ENCODE measurements around the gene IFI27L1.

The IFI27L1 gene

GRCh38 chr14:94115058-94115591, 34.0 kb downstream of the IFI27L1 start:
- DNase-seq = no peak

- no peak for DNase-seq
Measured at GRCh38 chr14:94115631-94116030, 34.5 kb downstream of the IFI27L1 start.

GRCh38 chr14:94116701-94117100, 35.6 kb downstream of the IFI27L1 start:
- no peak for DNase-seq

- no peak for DNase-seq
Measured at GRCh38 chr14:94117856-94118255, 36.7 kb downstream of the IFI27L1 start.

- no peak for DNase-seq
Measured at GRCh38 chr14:94119071-94119470, 38.0 kb downstream of the IFI27L1 start.

- no peak for DNase-seq
Measured at GRCh38 chr14:94120667-94121340, 39.7 kb downstream of the IFI27L1 start.

- no peak for DNase-seq
Measured at GRCh38 chr14:94121485-94121884, 40.4 kb downstream of the IFI27L1 start.

- no peak for DNase-seq
Measured at GRCh38 chr14:94122438-94122837, 41.3 kb downstream of the IFI27L1 start.

- DNase-seq = no peak
Measured at GRCh38 chr14:94123296-94123695, 42.2 kb downstream of the IFI27L1 start.

- no peak for DNase-seq
Measured at GRCh38 chr14:94123868-94124267, 42.8 kb downstream of the IFI27L1 start.

- no peak for DNase-seq
Measured at GRCh38 chr14:94124582-94125377, 43.7 kb downstream of the IFI27L1 start.

GRCh38 chr14:94125659-94126418, 44.7 kb downstream of the IFI27L1 start:
- no peak for DNase-seq

- no peak for DNase-seq
Measured at GRCh38 chr14:94126419-94126677, 45.2 kb downstream of the IFI27L1 start.

GRCh38 chr14:94126800-94127199, 45.7 kb downstream of the IFI27L1 start:
- no peak for DNase-seq

- DNase-seq = no peak
Measured at GRCh38 chr14:94127330-94127729, 46.2 kb downstream of the IFI27L1 start.

GRCh38 chr14:94128216-94128839, 47.2 kb downstream of the IFI27L1 start:
- DNase-seq = no peak

- DNase-seq = peak; percentile 50
Measured at GRCh38 chr14:94129111-94129757, 48.1 kb downstream of the IFI27L1 start, which contains the start of gene IFI27L2. Gene IFI27L2, minus strand, starts transcription at chr14:94129604. Its CDS starts 40 bp downstream, at chr14:94129564.

GRCh38 chr14:94129758-94130414, 48.8 kb downstream of the IFI27L1 start:
- DNase-seq = no peak

- DNase-seq = peak; percentile 57
Measured at GRCh38 chr14:94132285-94132887, 51.3 kb downstream of the IFI27L1 start.

- DNase-seq = no peak
Measured at GRCh38 chr14:94135476-94135875, 54.4 kb downstream of the IFI27L1 start.

GRCh38 chr14:94136575-94137331, 55.6 kb downstream of the IFI27L1 start:
- DNase-seq = peak; percentile 84
